HUES64 (cell line): ENCODE results near the gene PSORS1C1.
"Not testable (repeated sequence)": the region's sequence is repeated elsewhere in the genome, so short reads cannot be mapped to it uniquely, and the experiment has no call there.

Experiments used
- H3K27ac ChIP-seq: 2 replicates; pipeline ENCODE4 v1.7.0; 2013; ENCODE audit warnings: low read depth, low read length, inconsistent platforms
- H3K27me3 ChIP-seq: 2 replicates; pipeline ENCODE4 v1.6.1; 2013; ENCODE audit warnings: mild to moderate bottlenecking, low read length; ENCODE audit not compliant: insufficient read depth
- H3K36me3 ChIP-seq: 2 replicates; pipeline ENCODE4 v1.6.1; 2013; ENCODE audit warnings: mild to moderate bottlenecking, low read length; ENCODE audit not compliant: insufficient read depth
- H3K4me1 ChIP-seq: 2 replicates; pipeline ENCODE4 v1.6.1; 2013; ENCODE audit warnings: mild to moderate bottlenecking, low read length, moderate library complexity; ENCODE audit not compliant: insufficient read depth
- H3K4me3 ChIP-seq: 2 replicates; pipeline ENCODE4 v1.5.1; 2013; ENCODE audit warnings: mild to moderate bottlenecking, low read length, moderate library complexity
- H3K9ac ChIP-seq: 2 replicates; pipeline ENCODE4 v1.6.1; 2013; ENCODE audit warnings: mild to moderate bottlenecking, low read depth, low read length
- H3K9me3 ChIP-seq: 2 replicates; pipeline ENCODE4 v1.6.1; 2013; ENCODE audit warnings: low read depth, low read length; ENCODE audit not compliant: insufficient read depth
- whole genome bisulfite sequencing: fragments of 150-250, 120-280 bp; methylation state at CpG from one replicate; pipeline ENCODE4 v1.1.7; 2013; ENCODE audit warnings: missing lambda C conversion rate; 5-methylcytosine and 5-hydroxymethylcytosine counted together

PSORS1C1 gene

GRCh38 chr6:31161216-31162126, 46.9 kb downstream of the PSORS1C1 start:
- H3K27me3 ChIP-seq, result peaks cover 4% of the 10 kb centered on the region; the same call in 1 of the 2 replicates
- peaks cover 19% of the 10 kb centered on the region; the same call in 1 of the 2 replicates for H3K4me1 ChIP-seq
- no peaks in the 10 kb centered on the region for H3K9me3 ChIP-seq
- no peak overlapping the region for H3K4me3 ChIP-seq
- 88% methylated on average over 19 of the region's 19 CpGs for WGBS
- peaks cover 51% of the 10 kb centered on the region for H3K36me3 ChIP-seq
- H3K9ac ChIP-seq, result no peak overlapping the region
- peak overlapping the region; percentile 44; the same call in 1 of the 2 replicates for H3K27ac ChIP-seq

- Histone ChIP-seq H3K4me1 (peaks cover 19% of the 10 kb centered on the region), H3K27ac (no peak overlapping the region; the same call in 1 of the 2 replicates), H3K4me3 (no peak overlapping the region), H3K27me3 (peaks cover 4% of the 10 kb centered on the region; the same call in 1 of the 2 replicates), H3K9me3 (no peaks in the 10 kb centered on the region), H3K9ac (no peak overlapping the region), H3K36me3 (peaks cover 56% of the 10 kb centered on the region)
- 84% methylated on average over 12 of the region's 13 CpGs for WGBS
Observed at GRCh38 chr6:31162463-31163165, 48.0 kb downstream of the PSORS1C1 start.

GRCh38 chr6:31163922-31164321, 49.3 kb downstream of the PSORS1C1 start:
- Histone ChIP-seq H3K27ac (no peak overlapping the region), H3K4me1 (peaks cover 23% of the 10 kb centered on the region), H3K9me3 (no peaks in the 10 kb centered on the region)

GRCh38 chr6:31164475-31165063, 50.0 kb downstream of the PSORS1C1 start:
- WGBS, result 87% methylated on average over 7 of the region's 9 CpGs
- H3K9ac ChIP-seq, H3K9me3 ChIP-seq, H3K4me3 ChIP-seq, H3K27me3 ChIP-seq, H3K27ac ChIP-seq: not testable (repeated sequence)
- Histone ChIP-seq H3K4me1 (peaks cover 22% of the 10 kb centered on the region), H3K36me3 (peaks cover 60% of the 10 kb centered on the region)

More at GRCh38 chr6:31163922-31164321, 49.3 kb downstream of the PSORS1C1 start:
- Histone ChIP-seq H3K4me3 (no peak overlapping the region), H3K36me3 (peaks cover 60% of the 10 kb centered on the region), H3K9ac (no peak overlapping the region), H3K27me3 (peaks cover 4% of the 10 kb centered on the region; the same call in 1 of the 2 replicates)

GRCh38 chr6:31165064-31165832, 50.6 kb downstream of the PSORS1C1 start:
- H3K27ac ChIP-seq, result peak overlapping the region; percentile 18; the same call in 1 of the 2 replicates
- peaks cover 60% of the 10 kb centered on the region for H3K36me3 ChIP-seq
- not testable (repeated sequence) for H3K4me3 ChIP-seq, H3K9ac ChIP-seq, H3K9me3 ChIP-seq, H3K27me3 ChIP-seq
- peaks cover 17% of the 10 kb centered on the region for H3K4me1 ChIP-seq
- WGBS, result 80% methylated on average over 17 of the region's 17 CpGs

- Histone ChIP-seq H3K27me3 (peaks cover 5% of the 10 kb centered on the region; the same call in 1 of the 2 replicates), H3K27ac (no peak overlapping the region; the same call in 1 of the 2 replicates), H3K36me3 (peaks cover 60% of the 10 kb centered on the region), H3K4me3 (0 out of 2 replicates have a peak overlapping the region, but pooled peaks have one; percentile 2), H3K4me1 (peaks cover 21% of the 10 kb centered on the region), H3K9ac (no peak overlapping the region), H3K9me3 (no peaks in the 10 kb centered on the region)
- 80% methylated on average over 5 of the region's 5 CpGs for WGBS
Observed at GRCh38 chr6:31165986-31166385, 51.4 kb downstream of the PSORS1C1 start.

- H3K4me1 ChIP-seq, result peaks cover 36% of the 10 kb centered on the region
Observed at GRCh38 chr6:31168606-31169005, 54.0 kb downstream of the PSORS1C1 start.

GRCh38 chr6:31169123-31169857, 54.7 kb downstream of the PSORS1C1 start:
- Histone ChIP-seq H3K4me1 (peaks cover 43% of the 10 kb centered on the region), H3K4me3 (peak overlapping the region; percentile 79), H3K9me3 (no peaks in the 10 kb centered on the region), H3K27me3 (peaks cover 7% of the 10 kb centered on the region; the same call in 1 of the 2 replicates), H3K36me3 (peaks cover 28% of the 10 kb centered on the region), H3K27ac (peak overlapping the region; percentile 99), H3K9ac (peak overlapping the region; percentile 68)
- WGBS, result 3% methylated on average over 9 of the region's 10 CpGs

More at GRCh38 chr6:31168606-31169005, 54.0 kb downstream of the PSORS1C1 start:
- H3K27ac ChIP-seq, result no peak overlapping the region
- H3K9me3 ChIP-seq, result no peaks in the 10 kb centered on the region
- peak overlapping the region; percentile 79 for H3K4me3 ChIP-seq
- H3K27me3 ChIP-seq, result peaks cover 7% of the 10 kb centered on the region; the same call in 1 of the 2 replicates
- H3K36me3 ChIP-seq, result peaks cover 35% of the 10 kb centered on the region
- WGBS, result 4% methylated on average over 3 of the region's 3 CpGs
- peak overlapping the region; percentile 68 for H3K9ac ChIP-seq

GRCh38 chr6:31169858-31170599, 55.4 kb downstream of the PSORS1C1 start:
- Histone ChIP-seq H3K4me3 (peak overlapping the region; percentile 79), H3K27ac (peak overlapping the region; percentile 99), H3K4me1 (peaks cover 47% of the 10 kb centered on the region), H3K9ac (peak overlapping the region; percentile 68), H3K36me3 (peaks cover 22% of the 10 kb centered on the region)
- H3K9me3 ChIP-seq, H3K27me3 ChIP-seq: not testable (repeated sequence)
- WGBS, result 7% methylated on average over 23 of the region's 23 CpGs
